Breast epithelium (tissue), 3 donors: Measurements from ENCODE around the gene TGM3.

Experiments used
- POLR2AphosphoS5 ChIP-seq, 3 donors: sonication (generic); formaldehyde crosslinking; IDR thresholded peaks; one replicate each; pipeline ENCODE4 v1.6.1; 2017; ENCODE audit warnings: antibody characterized with exemption in 3 of 3
- TF ChIP-seq, protein P1 (sequence below), 3 donors: fragments of 450-650 bp; IDR thresholded peaks; one replicate each; pipeline ENCODE4 v1.5.1; 2016 to 2017; ENCODE audit warnings: antibody characterized with exemption in 3 of 3, mild to moderate bottlenecking in 3 of 3, moderate library complexity in 3 of 3

DNA sequence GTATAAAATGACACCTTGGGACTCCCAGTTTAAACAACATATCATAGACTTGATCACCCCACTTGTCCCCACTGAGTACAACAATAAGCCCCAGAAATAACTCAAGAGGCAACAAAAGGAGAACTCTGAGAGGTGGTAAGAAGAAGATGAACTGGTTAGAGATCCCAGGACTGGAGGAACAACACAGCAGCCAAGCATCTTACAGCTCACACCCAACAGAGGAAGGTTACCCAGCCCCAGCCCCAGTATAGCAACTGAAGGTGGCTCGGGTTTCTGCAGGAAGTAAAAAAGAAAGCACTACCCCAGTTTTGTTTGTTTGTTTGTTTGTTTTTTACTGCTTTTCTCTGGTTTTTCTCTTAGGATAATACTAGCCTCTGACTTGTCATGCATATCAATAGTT lies 67.8 kb downstream of the TGM3 start:
- TF ChIP-seq, protein P1, sequence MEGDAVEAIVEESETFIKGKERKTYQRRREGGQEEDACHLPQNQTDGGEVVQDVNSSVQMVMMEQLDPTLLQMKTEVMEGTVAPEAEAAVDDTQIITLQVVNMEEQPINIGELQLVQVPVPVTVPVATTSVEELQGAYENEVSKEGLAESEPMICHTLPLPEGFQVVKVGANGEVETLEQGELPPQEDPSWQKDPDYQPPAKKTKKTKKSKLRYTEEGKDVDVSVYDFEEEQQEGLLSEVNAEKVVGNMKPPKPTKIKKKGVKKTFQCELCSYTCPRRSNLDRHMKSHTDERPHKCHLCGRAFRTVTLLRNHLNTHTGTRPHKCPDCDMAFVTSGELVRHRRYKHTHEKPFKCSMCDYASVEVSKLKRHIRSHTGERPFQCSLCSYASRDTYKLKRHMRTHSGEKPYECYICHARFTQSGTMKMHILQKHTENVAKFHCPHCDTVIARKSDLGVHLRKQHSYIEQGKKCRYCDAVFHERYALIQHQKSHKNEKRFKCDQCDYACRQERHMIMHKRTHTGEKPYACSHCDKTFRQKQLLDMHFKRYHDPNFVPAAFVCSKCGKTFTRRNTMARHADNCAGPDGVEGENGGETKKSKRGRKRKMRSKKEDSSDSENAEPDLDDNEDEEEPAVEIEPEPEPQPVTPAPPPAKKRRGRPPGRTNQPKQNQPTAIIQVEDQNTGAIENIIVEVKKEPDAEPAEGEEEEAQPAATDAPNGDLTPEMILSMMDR (IDR thresholded peaks at IDR 0.05), result no peak
- no peak for TF ChIP-seq POLR2AphosphoS5 (IDR thresholded peaks at IDR 0.05)
